Stomach smooth muscle (tissue), 2 donors: ENCODE results near the gene POU2F1.

Source experiments
- H3K27ac ChIP-seq: one replicate; pipeline ENCODE4 v1.7.0; 2013; ENCODE audit warnings: mild to moderate bottlenecking, low read length, inconsistent platforms
- H3K27me3 ChIP-seq, 2 donors: one replicate each; pipeline ENCODE4 v1.7.0; 2013; ENCODE audit warnings: low read length in 2 of 2; ENCODE audit not compliant: insufficient read depth in 2 of 2, control insufficient read depth in 1 of 2
- H3K36me3 ChIP-seq, 2 donors: one replicate each; pipeline ENCODE4 v1.7.0; 2013; ENCODE audit warnings: low read length in 2 of 2; ENCODE audit not compliant: control insufficient read depth in 2 of 2, insufficient read depth in 2 of 2
- H3K4me1 ChIP-seq: one replicate; pipeline ENCODE4 v1.7.0; 2013; ENCODE audit warnings: low read length; ENCODE audit not compliant: control insufficient read depth, insufficient read depth
- H3K4me3 ChIP-seq, 2 donors: one replicate each; pipeline ENCODE4 v1.7.0; 2013; ENCODE audit warnings: low read length in 2 of 2
- H3K9ac ChIP-seq, 2 donors: one replicate each; pipeline ENCODE4 v1.7.0; 2013; ENCODE audit warnings: low read length in 2 of 2, mild to moderate bottlenecking in 1 of 2
- H3K9me3 ChIP-seq, 2 donors: one replicate each; pipeline ENCODE4 v1.7.0; 2013; ENCODE audit warnings: low read length in 2 of 2; ENCODE audit not compliant: control insufficient read depth in 2 of 2
- donor health status: healthy.
- donor health status: Pancreatic carcinoma.

The POU2F1 gene

DNA sequence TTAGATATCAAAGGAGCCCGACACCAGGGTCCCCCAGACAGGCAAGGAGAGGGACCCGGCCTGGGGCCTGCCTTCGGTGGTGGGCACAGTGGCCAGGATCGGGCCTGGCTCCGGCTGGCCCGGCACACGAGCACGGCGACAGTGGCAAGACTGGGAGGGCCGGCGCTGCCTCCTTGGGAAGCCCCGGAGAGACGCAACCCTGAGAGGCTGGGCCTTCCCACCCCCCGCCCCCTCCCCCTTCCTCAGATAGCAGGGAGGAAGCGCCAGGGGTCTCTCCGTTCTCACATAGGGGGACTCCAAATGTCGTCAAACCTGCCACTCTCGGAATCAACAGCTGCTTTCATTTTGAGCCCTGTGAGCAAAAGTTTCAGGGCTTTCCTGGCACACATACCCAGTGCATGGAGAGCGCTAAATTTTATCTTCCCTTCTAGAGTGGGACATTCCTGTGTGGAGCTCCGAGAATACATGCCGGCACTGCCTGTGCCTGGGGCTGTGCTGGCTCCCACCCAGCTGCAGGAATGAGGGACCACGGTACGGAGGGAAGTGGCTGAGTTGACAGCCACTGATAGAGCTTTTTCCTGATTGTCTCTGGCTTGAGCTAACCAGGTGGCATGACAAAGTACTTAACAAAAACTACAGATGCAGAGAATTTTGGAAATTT, 235.2 kb downstream of the POU2F1 start:
- H3K4me1 ChIP-seq, result peaks cover 6% of the 10 kb centered on the region
- H3K27ac ChIP-seq, result peak overlapping the region; percentile 58
- peak overlapping the region; percentile 86 for H3K9ac ChIP-seq
- H3K27me3 ChIP-seq, result no peaks in the 10 kb centered on the region
- no peaks in the 10 kb centered on the region for H3K36me3 ChIP-seq
- H3K4me3 ChIP-seq, result peak overlapping the region; percentile 85 to 91
- no peaks in the 10 kb centered on the region for H3K9me3 ChIP-seq

DNA sequence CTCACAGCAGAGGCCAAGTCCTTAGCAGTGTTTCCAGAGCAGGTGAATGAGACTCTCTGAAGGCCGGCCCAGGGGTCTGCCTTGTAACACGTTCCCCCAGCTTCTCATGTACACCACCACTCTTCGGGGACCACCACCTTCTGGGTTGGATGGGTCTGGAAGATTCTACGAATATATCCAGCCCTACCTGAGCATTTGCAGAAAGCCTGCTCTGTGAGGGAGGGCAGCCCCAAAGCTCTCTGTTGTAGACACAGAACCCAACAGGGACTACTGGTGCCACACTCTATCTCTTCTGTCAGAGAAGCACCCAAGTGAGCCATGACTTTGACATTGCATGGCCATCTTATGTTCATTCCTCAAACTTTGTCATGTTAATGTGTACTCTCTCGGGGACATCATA, 235.8 kb downstream of the POU2F1 start:
- H3K9ac ChIP-seq, result no peak overlapping the region
- H3K9me3 ChIP-seq, result no peaks in the 10 kb centered on the region
- no peak overlapping the region for H3K4me3 ChIP-seq
- H3K27me3 ChIP-seq, result no peaks in the 10 kb centered on the region
- H3K36me3 ChIP-seq, result no peaks in the 10 kb centered on the region
- H3K27ac ChIP-seq, result no peak overlapping the region
- peaks cover 6% of the 10 kb centered on the region for H3K4me1 ChIP-seq

DNA sequence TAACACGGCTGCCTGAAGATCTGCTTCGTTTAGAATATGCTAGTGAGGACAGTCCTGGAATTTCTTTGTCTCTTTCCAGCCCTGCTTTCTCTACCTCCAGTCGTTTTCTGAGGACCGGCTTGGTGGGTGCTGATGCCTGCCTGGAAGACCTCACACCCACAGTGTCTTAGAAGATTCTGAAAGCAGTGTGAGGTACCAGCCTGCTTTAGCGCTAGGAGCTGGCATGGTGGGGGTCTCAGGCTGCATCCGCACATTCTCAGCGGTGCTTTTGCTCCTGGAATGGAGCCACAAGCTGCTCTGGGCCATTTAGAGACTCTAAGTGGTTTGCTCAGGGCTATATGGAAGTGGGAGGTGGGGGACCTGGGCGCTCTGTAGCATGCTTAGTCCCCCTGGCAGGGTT, 236.2 kb downstream of the POU2F1 start:
- H3K36me3 ChIP-seq, result no peaks in the 10 kb centered on the region
- H3K27ac ChIP-seq, result no peak overlapping the region

DNA sequence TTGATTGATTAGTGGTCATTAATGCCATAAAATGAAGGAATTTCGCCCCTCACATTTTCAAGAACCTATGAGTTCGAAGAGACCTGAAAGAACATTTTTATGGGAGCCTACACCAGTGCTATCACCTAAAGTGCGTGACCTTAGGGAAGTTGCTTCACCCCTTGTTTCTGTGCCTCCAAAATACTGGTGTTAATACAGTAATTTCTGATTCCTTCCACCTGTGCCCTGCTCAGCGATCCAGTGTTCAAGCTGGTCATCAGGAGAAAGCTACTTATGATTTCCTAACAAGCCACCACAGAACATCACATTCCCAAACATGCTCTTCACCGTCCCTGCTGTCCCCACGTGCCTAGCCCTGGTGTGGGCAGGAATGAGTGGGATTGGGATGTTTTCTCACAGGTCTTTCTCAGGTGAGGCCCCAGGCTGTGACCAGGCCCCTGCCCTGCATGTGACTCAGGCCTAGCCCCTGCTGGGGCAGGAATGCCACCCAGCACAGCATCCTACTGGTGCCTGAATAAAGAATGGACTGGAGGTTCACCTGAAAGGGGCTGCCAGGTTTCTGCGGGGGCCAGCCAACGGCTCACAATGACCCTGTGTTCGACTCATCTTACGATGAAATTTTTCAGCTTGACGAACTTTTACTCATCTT, 237.4 kb downstream of the POU2F1 start:
- Histone ChIP-seq H3K9me3 (no peaks in the 10 kb centered on the region), H3K9ac (no peak overlapping the region), H3K4me1 (peaks cover 6% of the 10 kb centered on the region), H3K4me3 (no peak overlapping the region), H3K27me3 (no peaks in the 10 kb centered on the region), H3K27ac (no peak overlapping the region), H3K36me3 (no peaks in the 10 kb centered on the region)

More for the DNA sequence above, 236.2 kb downstream of the POU2F1 start:
- Histone ChIP-seq H3K9ac (no peak overlapping the region), H3K27me3 (no peaks in the 10 kb centered on the region), H3K4me1 (peaks cover 6% of the 10 kb centered on the region), H3K9me3 (no peaks in the 10 kb centered on the region), H3K4me3 (no peak overlapping the region)

DNA sequence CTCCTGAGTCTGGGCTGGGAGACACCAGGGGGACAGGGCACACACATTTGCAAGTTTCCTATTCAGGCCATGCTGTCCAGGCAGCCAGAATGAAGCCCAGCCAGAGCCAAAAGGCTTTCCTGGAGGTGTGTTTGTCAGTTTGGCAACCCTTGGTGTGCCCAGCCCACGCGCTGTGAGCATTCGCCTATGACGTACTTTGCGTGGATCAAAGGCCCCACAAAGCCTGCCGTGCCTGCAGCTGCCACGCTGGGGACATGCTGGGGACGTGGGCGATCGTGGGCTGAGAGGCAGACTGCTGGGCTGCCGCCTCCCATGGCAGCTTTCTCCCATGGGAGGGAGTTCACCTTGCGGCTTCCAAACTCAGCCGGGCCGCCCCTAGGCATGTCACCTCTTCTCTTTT, 240.2 kb downstream of the POU2F1 start:
- Histone ChIP-seq H3K9me3 (no peaks in the 10 kb centered on the region), H3K4me3 (no peak overlapping the region), H3K27ac (no peak overlapping the region), H3K9ac (no peak overlapping the region), H3K27me3 (no peaks in the 10 kb centered on the region), H3K4me1 (peaks cover 4% of the 10 kb centered on the region), H3K36me3 (no peaks in the 10 kb centered on the region)

DNA sequence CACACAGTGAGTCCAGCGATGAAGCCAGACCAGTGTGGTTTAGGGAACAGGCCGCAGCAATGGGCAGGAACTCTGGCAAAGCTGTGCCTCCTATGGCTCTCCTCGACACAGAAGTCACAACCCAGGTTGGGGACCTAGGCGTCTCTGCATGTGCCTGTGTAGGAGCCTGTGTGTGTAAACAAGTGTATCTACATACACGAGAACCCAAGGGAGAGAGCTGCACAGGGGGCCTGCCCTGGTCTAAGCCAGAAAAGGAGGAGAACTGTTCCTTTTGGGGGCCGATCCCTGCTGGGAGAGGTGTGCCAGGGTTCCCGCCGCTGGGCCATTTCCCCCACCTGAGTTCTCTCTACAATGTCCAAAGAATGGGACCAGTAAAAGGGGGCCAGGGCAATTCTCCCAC, 241.7 kb downstream of the POU2F1 start:
- H3K9ac ChIP-seq, result no peak overlapping the region
- no peaks in the 10 kb centered on the region for H3K27me3 ChIP-seq
- no peaks in the 10 kb centered on the region for H3K4me1 ChIP-seq
- H3K36me3 ChIP-seq, result no peaks in the 10 kb centered on the region
- H3K9me3 ChIP-seq, result no peaks in the 10 kb centered on the region
- no peak overlapping the region for H3K27ac ChIP-seq
- H3K4me3 ChIP-seq, result no peak overlapping the region

DNA sequence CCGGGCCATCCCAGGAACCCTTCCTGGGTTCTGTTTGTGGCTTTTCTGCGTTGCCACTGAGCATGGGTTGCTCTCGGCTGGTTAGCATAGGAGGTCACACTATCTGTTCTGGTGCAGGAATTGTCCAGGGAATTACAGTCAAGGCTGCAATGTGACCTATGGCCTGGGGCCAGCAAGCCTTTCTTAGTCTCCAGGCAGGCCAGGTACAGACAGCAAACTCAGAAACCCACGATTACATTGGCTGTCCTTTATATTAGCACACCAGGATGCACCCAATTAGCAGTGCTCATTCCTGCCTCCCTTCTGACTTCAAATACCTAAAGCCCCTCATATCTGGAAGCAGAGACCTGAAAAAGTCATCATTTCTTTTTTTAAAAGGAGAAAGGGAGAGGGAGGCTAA, 242.4 kb downstream of the POU2F1 start:
- Histone ChIP-seq H3K9me3 (no peaks in the 10 kb centered on the region), H3K4me3 (no peak overlapping the region), H3K36me3 (no peaks in the 10 kb centered on the region), H3K9ac (no peak overlapping the region), H3K27ac (no peak overlapping the region), H3K27me3 (no peaks in the 10 kb centered on the region), H3K4me1 (no peaks in the 10 kb centered on the region)

DNA sequence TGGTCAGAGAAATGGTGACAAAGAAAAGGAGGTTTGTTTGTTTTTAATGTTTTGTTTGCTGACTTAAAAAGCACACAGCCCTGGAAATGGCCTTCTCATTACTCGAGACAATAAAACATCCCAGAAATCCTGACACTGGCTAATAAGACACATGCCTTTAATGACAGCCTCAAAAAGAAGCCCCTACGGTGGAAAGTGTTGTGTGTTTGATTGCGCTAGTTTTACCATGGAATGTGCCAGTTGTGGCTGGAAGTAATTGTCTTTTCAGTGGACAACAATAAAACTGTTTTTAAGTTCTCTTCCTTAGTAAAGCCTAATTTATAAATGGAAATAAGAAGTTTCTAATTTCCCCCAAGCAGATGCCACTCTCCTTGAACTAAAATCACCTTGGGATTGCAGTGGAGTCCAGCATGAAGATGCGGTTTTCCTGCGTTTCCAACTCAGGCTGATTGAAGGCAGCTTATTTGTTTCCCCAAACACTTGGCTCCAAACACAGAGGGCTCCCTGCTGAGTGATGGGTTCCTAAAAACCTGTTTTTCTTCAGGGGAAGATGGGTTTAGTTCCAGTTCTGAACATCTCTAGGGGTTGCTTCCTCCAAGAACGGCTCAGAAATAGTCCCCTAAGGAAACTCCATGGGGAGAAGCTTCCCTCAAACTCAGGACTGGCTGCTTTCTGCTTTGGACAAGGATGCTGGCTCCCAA, 243.3 kb downstream of the POU2F1 start:
- H3K4me3 ChIP-seq, result no peak overlapping the region
- no peaks in the 10 kb centered on the region for H3K9me3 ChIP-seq
- H3K27me3 ChIP-seq, result no peaks in the 10 kb centered on the region
- H3K9ac ChIP-seq, result no peak overlapping the region
- H3K27ac ChIP-seq, result no peak overlapping the region
- no peaks in the 10 kb centered on the region for H3K36me3 ChIP-seq
- no peaks in the 10 kb centered on the region for H3K4me1 ChIP-seq

DNA sequence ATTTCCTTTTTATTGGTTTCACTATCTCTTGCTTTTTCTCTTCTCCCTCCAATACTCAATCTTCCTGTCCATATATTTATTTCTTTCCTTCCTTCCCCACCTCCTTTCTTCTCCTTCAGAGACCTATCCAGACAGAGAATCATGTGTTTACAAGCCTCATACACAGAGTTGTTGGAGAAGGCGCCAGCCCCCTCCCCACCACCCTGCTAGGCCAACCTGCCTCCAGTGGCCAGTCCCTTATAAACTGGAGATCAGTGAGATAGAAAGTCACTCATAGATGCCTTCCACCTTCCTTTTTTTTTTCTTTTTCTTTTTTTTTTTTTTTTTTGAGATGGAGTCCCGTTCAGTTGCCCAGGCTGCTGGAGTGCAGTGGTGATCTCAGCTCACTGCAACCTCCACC, 244.3 kb downstream of the POU2F1 start:
- H3K27ac ChIP-seq, result no peak overlapping the region
- no peaks in the 10 kb centered on the region for H3K36me3 ChIP-seq
- no peaks in the 10 kb centered on the region for H3K9me3 ChIP-seq
- no peak overlapping the region for H3K9ac ChIP-seq
- no peaks in the 10 kb centered on the region for H3K27me3 ChIP-seq
- no peaks in the 10 kb centered on the region for H3K4me1 ChIP-seq
- no peak overlapping the region for H3K4me3 ChIP-seq

DNA sequence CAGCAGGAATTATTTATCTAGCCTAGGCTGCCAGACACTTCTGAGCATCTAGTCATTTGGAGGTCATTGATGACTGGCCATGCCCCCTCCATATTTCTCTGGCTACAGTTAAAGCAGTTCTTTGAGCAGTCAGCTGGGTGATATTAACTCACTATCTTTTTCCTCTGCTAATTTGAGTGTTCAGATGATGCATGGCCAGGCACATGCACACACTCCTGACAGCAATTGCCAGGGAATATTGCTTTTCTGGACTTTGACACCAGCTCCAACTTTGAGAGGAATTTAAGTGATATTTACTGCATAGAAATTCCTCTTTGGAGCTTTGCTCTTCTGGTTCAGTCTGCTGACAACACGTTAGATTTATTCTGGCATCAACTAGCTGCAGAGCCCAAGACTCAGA, 245.1 kb downstream of the POU2F1 start:
- no peaks in the 10 kb centered on the region for H3K9me3 ChIP-seq
- H3K36me3 ChIP-seq, result no peaks in the 10 kb centered on the region
- no peak overlapping the region for H3K4me3 ChIP-seq
- H3K27ac ChIP-seq, result no peak overlapping the region
- no peak overlapping the region for H3K9ac ChIP-seq
- no peaks in the 10 kb centered on the region for H3K4me1 ChIP-seq
- H3K27me3 ChIP-seq, result no peaks in the 10 kb centered on the region
